OCI-LY1 (cell line): ENCODE results near the gene ROBO1.
"Not testable (repeated sequence)": the region's sequence is repeated elsewhere in the genome, so short reads cannot be mapped to it uniquely, and the experiment has no call there.

ENCODE experiments used
- H2AFZ ChIP-seq: fragments of 200-600 bp; sonication (generic), shearing (Covaris generic); 2 replicates; pipeline ENCODE4 v1.6.0; 2014; ENCODE audit warnings: antibody characterized with exemption, mild to moderate bottlenecking, low read length
- H3F3A ChIP-seq: fragments of 200-600 bp; sonication (generic), shearing (Covaris generic); 2 replicates; pipeline ENCODE4 v1.6.0; 2014; ENCODE audit warnings: mild to moderate bottlenecking, antibody characterized with exemption, low read length, moderate library complexity; ENCODE audit not compliant: insufficient read depth
- H3K27ac ChIP-seq: fragments of 200-600 bp; sonication (generic); 2 replicates; pipeline ENCODE4 v1.5.1; 2014; ENCODE audit warnings: low read length, mixed run types, mild to moderate bottlenecking, low read depth; ENCODE audit not compliant: poor library complexity, severe bottlenecking
- H3K27me3 ChIP-seq: fragments of 200-600 bp; sonication (generic); 2 replicates; pipeline ENCODE4 v1.6.0; 2014; ENCODE audit warnings: antibody characterized with exemption, mild to moderate bottlenecking, low read length, moderate library complexity; ENCODE audit not compliant: insufficient read depth
- H3K36me3 ChIP-seq: fragments of 200-600 bp; sonication (generic); 2 replicates; pipeline ENCODE4 v1.6.1; 2014; ENCODE audit warnings: mild to moderate bottlenecking, antibody characterized with exemption, low read length, moderate library complexity, mixed read lengths; ENCODE audit not compliant: insufficient read depth
- H3K4me1 ChIP-seq: fragments of 200-600 bp; sonication (generic); 2 replicates; pipeline ENCODE4 v1.5.1; 2014; ENCODE audit warnings: mild to moderate bottlenecking, low read length, moderate library complexity; ENCODE audit not compliant: insufficient read depth, severe bottlenecking
- H3K4me2 ChIP-seq: fragments of 200-600 bp; sonication (generic), shearing (Covaris generic); 2 replicates; pipeline ENCODE4 v1.6.1; 2014; ENCODE audit warnings: low read length
- H3K4me3 ChIP-seq: fragments of 200-600 bp; sonication (generic); 2 replicates; pipeline ENCODE4 v1.5.1; 2014; ENCODE audit warnings: low read length, low read depth, mild to moderate bottlenecking, mixed read lengths; ENCODE audit not compliant: poor library complexity, severe bottlenecking
- H3K79me2 ChIP-seq: fragments of 200-600 bp; shearing (Covaris generic); 2 replicates; pipeline ENCODE4 v1.6.1; 2016; ENCODE audit warnings: mixed run types, low read length, mixed read lengths; ENCODE audit not compliant: insufficient read depth
- H3K9ac ChIP-seq: fragments of 200-600 bp; sonication (generic), shearing (Covaris generic); 2 replicates; pipeline ENCODE4 v1.6.1; 2014; ENCODE audit warnings: mild to moderate bottlenecking, low read length, mixed read lengths
- H3K9me2 ChIP-seq: fragments of 200-600 bp; sonication (generic), shearing (Covaris generic); 2 replicates; pipeline ENCODE4 v1.6.1; 2014; ENCODE audit warnings: low read depth, mild to moderate bottlenecking, low read length, mixed read lengths
- H3K9me3 ChIP-seq: fragments of 200-600 bp; shearing (Covaris generic); 2 replicates; pipeline ENCODE4 v1.6.1; 2014; ENCODE audit warnings: low read length, mixed read lengths
- H4K20me1 ChIP-seq: fragments of 200-600 bp; sonication (generic), shearing (Covaris generic); 2 replicates; pipeline ENCODE4 v1.6.0; 2016; ENCODE audit warnings: mild to moderate bottlenecking, low read length; ENCODE audit not compliant: insufficient read depth
- EZH2 ChIP-seq: fragments of 200-600 bp; sonication (generic), shearing (Covaris generic); IDR thresholded peaks from 2 replicates; pipeline ENCODE4 v1.8.0; 2017; ENCODE audit warnings: borderline replicate concordance, mixed run types, mild to moderate bottlenecking, antibody characterized with exemption, low read length, moderate library complexity, mixed read lengths
- TF ChIP-seq, protein P1 (sequence below): fragments of 200-600 bp; sonication (generic), shearing (Covaris generic); IDR thresholded peaks from 2 replicates; pipeline ENCODE4 v1.5.1; 2017; ENCODE audit warnings: mild to moderate bottlenecking, antibody characterized with exemption, low read length, moderate library complexity, mixed read lengths

The ROBO1 gene

DNA sequence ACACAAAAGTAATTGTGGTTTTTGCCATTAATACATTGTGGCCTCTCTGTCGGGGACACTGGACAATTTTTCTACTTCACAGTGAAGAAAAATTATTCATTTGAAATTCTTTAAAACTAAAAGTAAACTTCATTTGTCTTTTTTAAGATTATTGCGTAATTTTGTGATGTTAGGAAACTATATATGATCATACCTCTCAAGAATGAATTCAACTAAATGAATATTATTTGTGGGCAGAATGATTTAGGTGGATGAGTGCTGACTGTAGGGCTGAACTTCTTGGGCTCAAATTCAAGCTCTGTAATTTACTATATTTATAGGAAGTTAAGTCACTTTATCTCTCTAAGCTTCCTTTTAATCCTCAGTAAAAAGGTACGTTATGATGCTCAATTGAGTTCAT, 441.2 kb downstream of the ROBO1 start:
- Histone ChIP-seq H3K27me3 (no peaks in the 10 kb centered on the region), H3K9me3 (no peaks in the 10 kb centered on the region), H3K36me3 (no peaks in the 10 kb centered on the region), H3K4me2 (no peak overlapping the region), H3K9me2 (no peaks in the 10 kb centered on the region), H3K4me1 (no peaks in the 10 kb centered on the region), H2AFZ (no peak overlapping the region), H3F3A (no peaks in the 10 kb centered on the region), H3K79me2 (no peaks in the 10 kb centered on the region), H3K27ac (no peak overlapping the region), H4K20me1 (no peaks in the 10 kb centered on the region), H3K9ac (no peak overlapping the region), H3K4me3 (no peak overlapping the region)
- no peak for TF ChIP-seq EZH2
- TF ChIP-seq, protein P1, sequence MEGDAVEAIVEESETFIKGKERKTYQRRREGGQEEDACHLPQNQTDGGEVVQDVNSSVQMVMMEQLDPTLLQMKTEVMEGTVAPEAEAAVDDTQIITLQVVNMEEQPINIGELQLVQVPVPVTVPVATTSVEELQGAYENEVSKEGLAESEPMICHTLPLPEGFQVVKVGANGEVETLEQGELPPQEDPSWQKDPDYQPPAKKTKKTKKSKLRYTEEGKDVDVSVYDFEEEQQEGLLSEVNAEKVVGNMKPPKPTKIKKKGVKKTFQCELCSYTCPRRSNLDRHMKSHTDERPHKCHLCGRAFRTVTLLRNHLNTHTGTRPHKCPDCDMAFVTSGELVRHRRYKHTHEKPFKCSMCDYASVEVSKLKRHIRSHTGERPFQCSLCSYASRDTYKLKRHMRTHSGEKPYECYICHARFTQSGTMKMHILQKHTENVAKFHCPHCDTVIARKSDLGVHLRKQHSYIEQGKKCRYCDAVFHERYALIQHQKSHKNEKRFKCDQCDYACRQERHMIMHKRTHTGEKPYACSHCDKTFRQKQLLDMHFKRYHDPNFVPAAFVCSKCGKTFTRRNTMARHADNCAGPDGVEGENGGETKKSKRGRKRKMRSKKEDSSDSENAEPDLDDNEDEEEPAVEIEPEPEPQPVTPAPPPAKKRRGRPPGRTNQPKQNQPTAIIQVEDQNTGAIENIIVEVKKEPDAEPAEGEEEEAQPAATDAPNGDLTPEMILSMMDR, result no peak

DNA sequence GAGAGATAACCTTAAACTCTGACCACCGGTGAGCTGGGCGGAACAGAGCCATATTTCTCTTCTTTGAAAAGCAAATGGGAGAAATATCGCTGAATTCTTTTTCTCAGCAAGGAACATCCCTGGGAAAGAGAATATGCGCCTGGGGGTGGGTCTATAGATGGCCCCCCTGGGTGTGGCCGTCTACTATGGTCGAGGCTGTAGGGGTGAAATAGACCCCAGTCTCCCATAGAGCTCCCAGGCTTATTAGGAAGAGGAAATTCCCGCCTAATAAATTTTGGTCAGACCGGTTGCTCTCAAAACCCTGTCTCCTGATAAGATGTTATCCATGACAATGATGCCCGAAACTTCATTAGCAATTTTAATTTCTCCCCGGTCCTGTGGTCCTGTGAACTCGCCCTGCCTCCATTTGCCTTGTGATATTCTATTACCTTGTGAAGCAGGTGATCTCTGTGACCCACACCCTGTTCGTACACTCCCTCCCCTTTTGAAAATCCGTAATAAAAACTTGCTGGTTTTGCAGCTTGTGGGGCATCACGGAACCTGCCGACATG, 441.9 kb downstream of the ROBO1 start:
- H4K20me1 ChIP-seq, H3K79me2 ChIP-seq, H3K9me3 ChIP-seq, H2AFZ ChIP-seq, H3F3A ChIP-seq, H3K4me3 ChIP-seq, H3K4me2 ChIP-seq, H3K27me3 ChIP-seq, H3K36me3 ChIP-seq, H3K9me2 ChIP-seq, H3K9ac ChIP-seq, H3K27ac ChIP-seq, H3K4me1 ChIP-seq: not testable (repeated sequence)

DNA sequence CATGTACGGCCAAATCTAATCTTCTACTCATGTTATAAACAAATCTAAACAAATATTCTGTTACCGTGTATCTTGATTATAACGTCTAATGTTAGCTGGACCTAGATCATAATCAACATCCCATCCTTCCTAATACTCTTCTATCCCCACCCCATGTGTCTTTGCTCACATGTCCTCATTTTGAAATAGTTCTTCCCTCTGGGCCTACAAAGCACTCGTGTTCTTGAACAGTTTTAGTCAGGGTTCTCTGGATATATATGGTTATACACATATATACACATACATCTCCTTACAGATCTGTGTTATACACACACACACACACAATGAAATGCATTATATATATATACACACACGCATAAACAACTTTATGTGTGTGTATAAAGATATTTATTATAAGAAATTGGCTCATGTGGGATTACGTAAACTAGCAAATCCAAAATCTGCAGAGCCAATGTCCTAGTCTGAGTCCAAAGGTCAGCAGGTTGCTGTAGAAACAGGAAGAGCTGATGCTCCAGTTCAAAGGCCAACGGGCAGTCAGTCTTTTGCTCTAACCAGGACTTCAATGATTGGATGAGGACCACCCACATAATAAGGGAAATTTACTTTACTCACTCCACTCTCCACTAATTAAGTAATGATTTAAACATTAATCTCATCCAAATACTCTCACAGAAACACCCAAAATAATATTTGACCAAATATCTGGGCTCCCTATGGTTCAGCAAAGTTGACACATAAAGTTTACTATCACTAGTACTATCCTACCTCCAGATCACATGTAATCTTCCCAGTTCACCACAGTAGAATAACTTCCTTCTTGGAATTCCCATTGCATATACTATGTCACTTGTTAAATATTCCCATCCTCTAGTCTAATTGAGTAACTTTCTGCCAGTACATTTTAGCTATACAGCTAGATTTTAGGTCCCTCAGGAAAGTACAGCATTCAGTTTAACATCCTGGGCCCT, 450.0 kb downstream of the ROBO1 start:
- Histone ChIP-seq H3F3A (no peaks in the 10 kb centered on the region), H3K9me2 (no peaks in the 10 kb centered on the region), H3K27me3 (no peaks in the 10 kb centered on the region), H3K79me2 (no peaks in the 10 kb centered on the region), H3K9ac (no peak overlapping the region), H3K36me3 (no peaks in the 10 kb centered on the region), H3K4me3 (no peak overlapping the region), H2AFZ (no peak overlapping the region), H3K4me2 (no peak overlapping the region), H3K27ac (no peak overlapping the region), H4K20me1 (no peaks in the 10 kb centered on the region), H3K4me1 (no peaks in the 10 kb centered on the region), H3K9me3 (no peaks in the 10 kb centered on the region)
- no peak for TF ChIP-seq EZH2
- TF ChIP-seq, protein P1, result no peak
